Endothelial cell of umbilical vein (primary cell): ENCODE data around the gene CFAP45. TPM values are rescaled to one million over a fixed set of nuclear protein-coding genes. Genes with fewer than 3 reads are reported as not detected.

ENCODE experiments used
- BruUV-seq: library from RNA; stranded (reverse); fragments of 400-500 nt; replicated peaks from 2 replicates; lab custom pipeline; 2021; lab: Mats Ljungman, UMichigan
- CTCF ChIA-PET: fragments of 300-600, 350-600 bp; sonication (Branson Sonifier 250); formaldehyde crosslinking; loops from one replicate; lab custom pipeline; 2021; ENCODE audit warnings: antibody characterized with exemption, inconsistent platforms; lab: Charles Lee
- POLR2A ChIA-PET: fragments of 300-600, 350-600 bp; sonication (Branson Sonifier 250); formaldehyde crosslinking; loops from one replicate; lab custom pipeline; 2021; ENCODE audit warnings: antibody characterized with exemption, inconsistent platforms; lab: Charles Lee
- DNase-seq: peaks from one replicate; pipeline ENCODE4 v3.0.0-alpha.2; 2011; ENCODE audit warnings: low read depth, low spot score
- FAIRE-seq: peaks from 2 replicates; lab custom pipeline; 2011; peaks lifted over from hg19 to GRCh38; lab: Jason Lieb, UNC
- H2AFZ ChIP-seq: 2 replicates; pipeline ENCODE4 v1.6.0; 2012; ENCODE audit warnings: low read depth, low read length, control low read depth, inconsistent platforms
- H3K27ac ChIP-seq: 2 replicates; pipeline ENCODE4 v1.5.1; 2011; ENCODE audit warnings: low read depth, mild to moderate bottlenecking, control low read depth, low read length, moderate library complexity; ENCODE audit not compliant: insufficient read depth
- H3K27me3 ChIP-seq, 2 experiments: 2 replicates each; pipeline versions ENCODE4 v1.6.0 to v1.6.1; 2011; ENCODE audit warnings: low read length in 2 of 2, mixed read lengths in 1 of 2; ENCODE audit not compliant: control insufficient read depth in 2 of 2, insufficient read depth in 2 of 2
- H3K36me3 ChIP-seq, 2 experiments: 2 replicates in 1 of 2; 3 replicates in 1 of 2; pipeline ENCODE4 v1.5.1; 2011; ENCODE audit warnings: low read length in 2 of 2, mild to moderate bottlenecking in 1 of 2, moderate library complexity in 1 of 2; ENCODE audit not compliant: control insufficient read depth in 2 of 2, insufficient read depth in 2 of 2; ENCODE audit errors: extremely low read depth in 1 of 2
- H3K4me1 ChIP-seq: 3 replicates; pipeline ENCODE4 v1.5.1; 2011; ENCODE audit warnings: mild to moderate bottlenecking, low read length; ENCODE audit not compliant: control insufficient read depth, insufficient read depth; ENCODE audit errors: extremely low read depth
- H3K4me2 ChIP-seq: 2 replicates; pipeline ENCODE4 v1.6.1; 2011; ENCODE audit warnings: low read length, control low read depth, mixed read lengths; ENCODE audit not compliant: insufficient read depth
- H3K4me3 ChIP-seq, 3 experiments: fragments of 200-600 bp in 1 of 3; sonication (generic), shearing (Covaris generic) in 1 of 3; replicated peaks in 1 of 3; 2 replicates each; pipeline ENCODE4 v1.5.1; 2011 to 2016; ENCODE audit warnings: control low read depth in 3 of 3, low read length in 3 of 3, mild to moderate bottlenecking in 2 of 3, inconsistent platforms in 1 of 3, low read depth in 1 of 3, moderate library complexity in 1 of 3; ENCODE audit not compliant: insufficient read depth in 1 of 3
- H3K79me2 ChIP-seq: 2 replicates; pipeline ENCODE4 v1.6.0; 2012; ENCODE audit warnings: low read length, inconsistent platforms; ENCODE audit not compliant: control insufficient read depth, insufficient read depth
- H3K9ac ChIP-seq: replicated peaks from 2 replicates; pipeline ENCODE3; 2011; ENCODE audit warnings: low read length, control low read depth; ENCODE audit not compliant: insufficient read depth; ENCODE audit errors: extremely low read depth
- H3K9me1 ChIP-seq: replicated peaks from 3 replicates; pipeline ENCODE4 v1.6.0; 2011; ENCODE audit warnings: mild to moderate bottlenecking, low read length; ENCODE audit not compliant: control insufficient read depth, insufficient read depth; ENCODE audit errors: extremely low read depth
- H3K9me3 ChIP-seq: replicated peaks from 2 replicates; pipeline ENCODE4 v1.5.1; 2012; ENCODE audit warnings: low read length, inconsistent platforms; ENCODE audit not compliant: control insufficient read depth, insufficient read depth
- H4K20me1 ChIP-seq: replicated peaks from 2 replicates; pipeline ENCODE3; 2011; ENCODE audit warnings: mild to moderate bottlenecking, low read length; ENCODE audit not compliant: control insufficient read depth, insufficient read depth; ENCODE audit errors: extremely low read depth
- CTCF ChIP-seq, 2 donors: IDR thresholded peaks; 1 replicate in 1 of 2; 2 replicates in 1 of 2; pipeline ENCODE4 v1.5.1; 2011; ENCODE audit warnings: low read length in 2 of 2, mild to moderate bottlenecking in 2 of 2, moderate library complexity in 2 of 2, control low read depth in 1 of 2, inconsistent platforms in 1 of 2, low read depth in 1 of 2; ENCODE audit not compliant: insufficient read depth in 1 of 2; ENCODE audit errors: extremely low read depth in 1 of 2
- EZH2 ChIP-seq: IDR thresholded peaks from 2 replicates; pipeline ENCODE4 v1.6.1; 2012; ENCODE audit warnings: borderline replicate concordance, low read depth, mild to moderate bottlenecking, moderate library complexity, low read length, inconsistent platforms; ENCODE audit not compliant: severe bottlenecking
- FOS ChIP-seq: IDR thresholded peaks from 2 replicates; pipeline ENCODE4 v1.6.1; 2011; ENCODE audit warnings: mild to moderate bottlenecking, low read length, moderate library complexity, borderline replicate concordance; ENCODE audit not compliant: insufficient read depth
- GATA2 ChIP-seq: IDR thresholded peaks from 2 replicates; pipeline ENCODE4 v1.7.0; 2011; ENCODE audit warnings: low read depth, mild to moderate bottlenecking, moderate library complexity, mixed read lengths, low read length; ENCODE audit not compliant: insufficient read length, insufficient read depth
- JUN ChIP-seq: IDR thresholded peaks from 2 replicates; pipeline ENCODE4 v1.6.1; 2011; ENCODE audit warnings: borderline replicate concordance, low read depth; ENCODE audit not compliant: insufficient read length, insufficient read depth
- MAX ChIP-seq: IDR thresholded peaks from 2 replicates; pipeline ENCODE4 v1.6.1; 2011; ENCODE audit not compliant: insufficient read depth, insufficient read length
- MYC ChIP-seq: IDR thresholded peaks from one replicate; pipeline ENCODE4 v1.6.1; 2011; ENCODE audit warnings: mild to moderate bottlenecking, low read depth, low read length
- POLR2A ChIP-seq: IDR thresholded peaks from 2 replicates; pipeline ENCODE4 v1.6.1; 2012; ENCODE audit warnings: low read depth, mild to moderate bottlenecking, control low read depth, low read length
- POLR2AphosphoS5 ChIP-seq: IDR thresholded peaks from 2 replicates; pipeline ENCODE4 v1.6.1; 2012; ENCODE audit warnings: low read depth, mild to moderate bottlenecking, control low read depth, low read length, moderate library complexity; ENCODE audit not compliant: insufficient read depth
- dilution Hi-C: fragments of 300-500 bp; cut with MboI; formaldehyde crosslinking; loops from one replicate; pipeline ENCODE4 v1.15.0; 2019; ENCODE audit warnings: low sequenced_read_pairs; ENCODE audit not compliant: extremely low pct_ligation_motif_present
- intact Hi-C: fragments of 100-400 bp; cut with micrococcal nuclease; formaldehyde crosslinking; loops from one replicate; pipeline ENCODE4 v1.10.0; 2022
- polyA plus RNA-seq, 4 experiments: library from polyadenylated mRNA; depleted of rRNA in 3 of 4; stranded (reverse) in 3 of 4; unstranded in 1 of 4; fragments of >200 nt; gene quantifications; 2 replicates each; pipeline versions ENCODE4 v1.2.1 to v1.2.3, GENCODE V29; 2011 to 2012; ENCODE audit warnings: missing spikeins in 1 of 4
- total RNA-seq: library from RNA; stranded (reverse); gene quantifications from 2 replicates; pipeline ENCODE4 v1.2.3, GENCODE V29; 2021

CFAP45 gene
- total and polyA plus RNA-seq, 2 donors (not counting 3 experiments of a cell fraction or from before 2014, with no cell fraction given): 0.25 to 2.5 TPM

- TF ChIP-seq CTCF (IDR thresholded peaks at IDR 0.05; ENCODE audit: extremely low read depth in 1 of 2, insufficient read depth in 1 of 2, low read depth in 1 of 2, low read length in 2 of 2): no peak
- TF ChIP-seq JUN: no peak
- no peak for TF ChIP-seq GATA2
- TF ChIP-seq POLR2A: no peak
- no peak for TF ChIP-seq MYC
- no peak for TF ChIP-seq MAX
- no peak for TF ChIP-seq POLR2AphosphoS5
- no peak for TF ChIP-seq EZH2
- no peak for TF ChIP-seq FOS
- Histone ChIP-seq H3K27me3 (no peaks in the 10 kb centered on the region), H3K4me1 (peaks cover 12% of the 10 kb centered on the region), H3K36me3 (no peaks in the 10 kb centered on the region), H3K9ac (no peak overlapping the region), H3K79me2 (no peaks in the 10 kb centered on the region), H2AFZ (no peak overlapping the region), H3K4me3 (no peak overlapping the region), H3K4me2 (no peak overlapping the region), H3K27ac (no peak overlapping the region), H4K20me1 (no peaks in the 10 kb centered on the region), H3K9me1 (no peaks in the 10 kb centered on the region), H3K9me3 (no peaks in the 10 kb centered on the region)
- intact Hi-C loops: no loop called here
- DNase-seq (no peak), FAIRE-seq (no peak)
- dilution Hi-C loops: no loop called here
- ChIA-PET POLR2A (no interaction called here), CTCF (interaction anchor here (1.0 to 1.1 kb wide), 3 partner anchors 33 to 150 kb away, joined by 3 read pairs; no protein-coding TSS in a partner anchor)
- BruUV-seq: no TSS peak
These were observed 42.1 kb downstream of the CFAP45 start for GRCh38 chr1:159857889-159858288.
